ENCODE data around the gene LRBA. TPM values are rescaled to one million over a fixed set of nuclear protein-coding genes. Genes with fewer than 3 reads are reported as not detected.

Gene LRBA
- total RNA-seq, 8 experiments from 2014 or later: 15.9 to 71.4 (median 24.7) TPM

DNA sequence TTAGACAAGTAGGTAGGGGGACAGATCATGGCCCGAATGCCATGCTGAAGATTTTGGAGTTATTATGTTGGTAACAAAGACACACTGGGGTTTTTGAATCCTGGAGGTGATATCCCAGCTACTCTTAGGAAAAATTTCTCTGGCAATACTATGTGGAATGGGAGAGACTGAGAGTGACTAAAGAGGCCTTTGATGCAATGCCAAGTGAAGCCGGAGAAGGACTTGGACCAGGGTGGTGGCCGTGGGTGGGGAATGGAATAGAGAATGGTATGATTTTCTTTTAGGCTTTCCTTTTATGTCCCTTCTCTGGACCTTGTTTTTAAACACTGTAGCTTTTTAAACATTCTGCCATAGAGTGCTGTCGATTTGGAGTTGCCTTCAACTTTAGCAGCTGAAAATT lies 795.2 kb downstream of the LRBA start:
- peaks cover 17 to 29% of the 10 kb centered on the region in 2 donors for H3K4me1 ChIP-seq (replicated peaks in 1 of 2)
- ATAC-seq (replicated peaks in 6 of 8): peak in 2 of 8 experiments; percentile 52 to 72
- WGBS, 10 experiments: 4 to 100% (median 95%) methylated on average over 1 to 4 of the region's 4 CpGs; no CpG with 5 or more reads in 2 of the 10 experiments
- no peak overlapping the region for H3K27ac ChIP-seq
- in situ Hi-C loops (cut with MboI; ENCODE audit: low pct_unique_long_range_greater_than_20kb in 2 of 9, low sequenced_read_pairs in 9 of 9, unreplicated experiment in 9 of 9): loop anchor here in 3 of 9 experiments (25.0 kb wide), 1 partner anchor 208 kb away; no protein-coding TSS in a partner anchor
- H3K4me3 ChIP-seq: no peak overlapping the region

DNA sequence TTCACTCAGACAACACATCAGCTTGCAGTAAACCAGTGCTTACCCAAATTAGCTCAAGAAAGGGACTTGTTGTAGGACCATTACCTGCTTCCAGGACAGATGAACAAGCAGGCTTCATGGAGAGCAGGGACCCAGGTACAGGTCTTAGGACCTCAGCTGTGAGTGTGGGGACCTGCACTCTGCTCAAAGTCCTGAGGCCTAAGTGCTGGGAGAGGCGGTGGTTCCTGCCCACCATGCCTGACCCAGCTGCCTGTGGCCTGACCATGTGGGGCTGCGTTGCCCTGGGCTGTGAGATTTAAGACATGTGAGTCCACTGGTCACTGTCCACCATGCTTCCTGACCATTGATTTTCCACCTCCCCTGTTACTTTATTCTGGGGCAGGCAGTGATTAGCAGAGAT lies 796.6 kb downstream of the LRBA start:
- Histone ChIP-seq H3K27ac (no peak overlapping the region), H3K4me3 (no peak overlapping the region), H3K4me1 (replicated peaks in 1 of 2) (peaks cover 17 to 29% of the 10 kb centered on the region in 2 donors)
- in situ Hi-C loops (cut with MboI; ENCODE audit: low pct_unique_long_range_greater_than_20kb in 2 of 9, low sequenced_read_pairs in 9 of 9, unreplicated experiment in 9 of 9): loop anchor here in 3 of 9 experiments (25.0 kb wide), 1 partner anchor 206 kb away; no protein-coding TSS in a partner anchor
- no peak for ATAC-seq (replicated peaks in 6 of 8)
- 93 to 100% (median 100%) methylated on average over 1 to 2 of the region's 2 CpGs; no CpG with 5 or more reads in 7 of the 10 experiments for WGBS, 10 experiments

DNA sequence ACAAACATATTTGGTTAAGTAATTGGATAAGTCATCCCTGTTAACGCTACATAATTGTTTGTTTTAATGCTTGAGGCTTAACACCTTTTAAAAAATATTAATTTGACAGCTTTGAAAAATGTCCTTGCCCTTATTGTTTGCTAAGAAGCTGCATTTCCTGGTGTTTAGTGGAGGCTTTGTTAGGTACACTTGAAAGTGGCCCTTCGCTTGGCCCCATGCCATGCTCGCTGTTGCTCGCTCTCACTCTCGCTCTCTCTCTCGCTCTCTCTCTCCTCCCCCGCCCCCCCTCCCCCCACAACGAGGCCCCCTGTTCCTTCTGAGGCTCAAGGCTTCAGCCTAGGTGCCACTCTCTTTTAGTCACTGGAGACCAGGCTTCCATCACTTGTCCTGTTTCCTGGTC lies 797.3 kb downstream of the LRBA start:
- peak in 1 of 8 experiments; percentile 19 for ATAC-seq (replicated peaks in 6 of 8)
- Histone ChIP-seq H3K4me1 (replicated peaks in 1 of 2) (peaks cover 17 to 29% of the 10 kb centered on the region in 2 donors), H3K4me3 (no peak overlapping the region), H3K27ac (peak overlapping the region in 1 of 2 donors; percentile 38)
- 75 to 100% (median 97%) methylated on average over 1 to 3 of the region's 8 CpGs; no CpG with 5 or more reads in 3 of the 10 experiments for WGBS, 10 experiments
- in situ Hi-C loops (cut with MboI; ENCODE audit: low pct_unique_long_range_greater_than_20kb in 2 of 9, low sequenced_read_pairs in 9 of 9, unreplicated experiment in 9 of 9): loop anchor here in 3 of 9 experiments (25.0 kb wide), 1 partner anchor 206 kb away; no protein-coding TSS in a partner anchor

DNA sequence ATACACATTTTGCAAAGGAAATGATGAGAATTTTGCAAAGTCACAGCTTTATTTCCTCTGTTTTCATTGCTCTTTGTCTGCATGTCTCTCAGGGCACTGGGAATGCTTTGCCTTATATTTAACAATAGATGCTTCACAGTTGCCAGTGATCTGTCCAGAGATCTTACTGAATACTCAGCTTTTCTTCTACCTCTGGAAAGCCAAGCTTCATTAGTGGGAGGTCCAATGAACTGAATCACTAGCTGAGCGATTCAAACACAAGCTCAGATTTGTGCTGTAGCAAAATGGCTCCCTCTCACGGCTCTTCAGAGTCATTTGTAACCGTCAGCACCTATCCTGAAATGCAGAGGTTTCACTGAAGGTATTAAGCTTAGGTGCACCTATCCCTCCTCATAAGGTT lies 797.9 kb downstream of the LRBA start:
- Histone ChIP-seq H3K27ac (peak overlapping the region in 1 of 2 donors; percentile 32), H3K4me3 (no peak overlapping the region), H3K4me1 (replicated peaks in 1 of 2) (peaks cover 17 to 29% of the 10 kb centered on the region in 2 donors)
- WGBS, 10 experiments: 0 to 70% (median 27%) methylated on average over 1 to 3 of the region's 3 CpGs; no CpG with 5 or more reads in 2 of the 10 experiments
- in situ Hi-C loops (cut with MboI; ENCODE audit: low pct_unique_long_range_greater_than_20kb in 2 of 9, low sequenced_read_pairs in 9 of 9, unreplicated experiment in 9 of 9): loop anchor here in 3 of 9 experiments (25.0 kb wide), 1 partner anchor 205 kb away; no protein-coding TSS in a partner anchor
- ATAC-seq (replicated peaks in 6 of 8): peak; percentile 17 to 95 (median 90)

DNA sequence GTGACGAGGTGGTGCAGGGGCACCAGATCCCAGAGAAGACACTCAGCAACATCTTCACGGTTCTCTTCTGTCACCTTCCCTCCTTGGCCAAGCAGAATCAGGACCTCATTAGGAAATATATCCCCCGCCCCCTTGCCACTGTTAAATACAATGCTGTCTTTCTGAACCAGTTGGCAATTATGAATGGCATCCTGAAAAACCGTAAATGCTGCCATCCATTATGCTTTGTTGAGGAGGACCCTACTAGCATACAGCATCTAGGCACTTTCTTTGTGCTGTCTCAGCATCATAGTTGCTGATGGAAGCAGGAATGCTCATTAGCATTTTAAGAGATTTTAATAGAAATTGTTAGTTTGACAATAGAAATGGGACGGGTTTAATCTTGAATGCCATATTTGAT lies 798.4 kb downstream of the LRBA start:
- in situ Hi-C loops (cut with MboI; ENCODE audit: low pct_unique_long_range_greater_than_20kb in 2 of 9, low sequenced_read_pairs in 9 of 9, unreplicated experiment in 9 of 9): loop anchor here in 3 of 9 experiments (25.0 kb wide), 1 partner anchor 204 kb away; no protein-coding TSS in a partner anchor
- Histone ChIP-seq H3K4me3 (no peak overlapping the region), H3K27ac (peak overlapping the region; percentile 16 to 38), H3K4me1 (replicated peaks in 1 of 2) (peaks cover 17 to 33% of the 10 kb centered on the region in 2 donors)
- WGBS, 10 experiments: 38 to 100% (median 62%) methylated on average over 1 to 5 of the region's 5 CpGs; no CpG with 5 or more reads in 2 of the 10 experiments
- peak in 5 of 8 experiments; percentile 69 to 77 (median 74) for ATAC-seq (replicated peaks in 6 of 8)

DNA sequence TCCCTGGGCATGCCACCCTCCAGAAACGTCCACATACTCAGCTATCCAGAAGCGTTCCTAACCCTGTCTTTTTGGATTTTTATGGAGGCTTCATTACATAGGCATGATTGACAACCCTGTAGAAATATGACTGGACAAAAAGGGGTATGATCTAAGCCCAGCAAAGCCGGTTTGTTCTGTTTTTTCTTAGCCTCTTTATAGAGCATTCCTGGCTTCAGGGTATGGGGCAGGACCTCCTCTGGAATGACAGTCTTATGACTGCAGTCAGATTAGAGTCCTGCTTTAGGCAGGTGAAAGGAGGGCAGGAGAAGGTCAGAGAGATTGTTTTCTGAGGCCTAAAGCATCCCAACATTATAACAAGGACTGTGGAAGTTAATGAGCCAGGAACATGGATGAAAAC lies 799.5 kb downstream of the LRBA start:
- peaks cover 17 to 33% of the 10 kb centered on the region in 2 donors for H3K4me1 ChIP-seq (replicated peaks in 1 of 2)
- WGBS, 10 experiments: 69 to 100% (median 96%) methylated on average over 1 to 3 of the region's 3 CpGs; no CpG with 5 or more reads in 4 of the 10 experiments
- in situ Hi-C loops (cut with MboI; ENCODE audit: low pct_unique_long_range_greater_than_20kb in 2 of 9, low sequenced_read_pairs in 9 of 9, unreplicated experiment in 9 of 9): loop anchor here in 3 of 9 experiments (25.0 kb wide), 1 partner anchor 203 kb away; no protein-coding TSS in a partner anchor

More for the DNA sequence above, 799.5 kb downstream of the LRBA start:
- no peak overlapping the region for H3K27ac ChIP-seq
- ATAC-seq (replicated peaks in 6 of 8): no peak
- no peak overlapping the region for H3K4me3 ChIP-seq

Other genes with a start within 250 kb of the LRBA start
- gene RPS3A, start 84.3 kb upstream of the LRBA start, total RNA-seq: 1,000 to 10,000 TPM; 2,006 to 5,121 (median 2,647) TPM